ENCODE data around the gene AKAP6. TPM values are rescaled to one million over a fixed set of nuclear protein-coding genes. Genes with fewer than 3 reads are reported as not detected.
A peak's percentile ranks its signal among the peaks of the same experiment; 100 is the strongest.
"Not testable (repeated sequence)": the region's sequence is repeated elsewhere in the genome, so short reads cannot be mapped to it uniquely, and the experiment has no call there.

The AKAP6 gene
- total RNA-seq, 4 donors from 2014 or later = 1.1 to 16.0 (median 6.0) TPM

GRCh38 chr14:32382704-32383103 lies 53.6 kb downstream of the AKAP6 start:
- TF ChIP-seq CTCF (IDR thresholded peaks at IDR 0.05) = peak in 4 of 6 experiments; percentile 26 to 68 (median 48)
- TF ChIP-seq POLR2A (IDR thresholded peaks at IDR 0.05) = no peak
- Histone ChIP-seq H3K4me3 (no peak overlapping the region), H3K9me3 (no peaks in the 10 kb centered on the region), H3K27me3 (no peaks in the 10 kb centered on the region), H3K4me1 (peaks cover 0 to 36% (median 0%) of the 10 kb centered on the region in 3 donors), H3K36me3 (no peaks in the 10 kb centered on the region), H3K27ac (no peak overlapping the region)
- no peak for DNase-seq
- intact Hi-C loops (cut with DNase I) = no loop called here
- 75 to 90% methylated on average over 1 of the region's 1 CpG for WGBS, 2 donors

GRCh38 chr14:32383364-32384009 lies 54.4 kb downstream of the AKAP6 start:
- TF ChIP-seq CTCF (IDR thresholded peaks at IDR 0.05) = no peak
- TF ChIP-seq POLR2A (IDR thresholded peaks at IDR 0.05) = no peak
- Histone ChIP-seq H3K9me3 (no peaks in the 10 kb centered on the region), H3K27ac (no peak overlapping the region), H3K4me1 (peaks cover 0 to 36% (median 0%) of the 10 kb centered on the region in 3 donors), H3K36me3 (no peaks in the 10 kb centered on the region), H3K27me3 (no peaks in the 10 kb centered on the region), H3K4me3 (no peak overlapping the region)
- WGBS, 2 donors = 65 to 72% methylated on average over 3 of the region's 3 CpGs
- DNase-seq = no peak
- intact Hi-C loops (cut with DNase I) = no loop called here

GRCh38 chr14:32384464-32384863 lies 55.4 kb downstream of the AKAP6 start:
- H3K4me1 ChIP-seq = peaks cover 0 to 36% (median 0%) of the 10 kb centered on the region in 3 donors
- no peak for TF ChIP-seq CTCF (IDR thresholded peaks at IDR 0.05)
- no peak for TF ChIP-seq POLR2A (IDR thresholded peaks at IDR 0.05)
- intact Hi-C loops (cut with DNase I) = no loop called here
- H3K27me3 ChIP-seq = no peaks in the 10 kb centered on the region
- H3K36me3 ChIP-seq = no peaks in the 10 kb centered on the region
- no peak for DNase-seq
- no peaks in the 10 kb centered on the region for H3K9me3 ChIP-seq
- H3K4me3 ChIP-seq = no peak overlapping the region
- WGBS, 2 donors = 54 to 56% methylated on average over 2 of the region's 2 CpGs
- no peak overlapping the region for H3K27ac ChIP-seq

- H3K9me3 ChIP-seq; H3K27me3 ChIP-seq; DNase-seq; H3K27ac ChIP-seq; H3K4me3 ChIP-seq; H3K36me3 ChIP-seq; intact Hi-C loops (cut with DNase I): not testable (repeated sequence)
- H3K4me1 ChIP-seq = peaks cover 0 to 26% (median 0%) of the 10 kb centered on the region in 3 donors
- 89 to 91% methylated on average over 2 of the region's 2 CpGs for WGBS, 2 donors
Measured at GRCh38 chr14:32387295-32387694, 58.2 kb downstream of the AKAP6 start.

- no peak overlapping the region for H3K4me3 ChIP-seq
- H3K27me3 ChIP-seq = no peaks in the 10 kb centered on the region
- H3K36me3 ChIP-seq = no peaks in the 10 kb centered on the region
- no peak overlapping the region for H3K27ac ChIP-seq
- TF ChIP-seq CTCF (IDR thresholded peaks at IDR 0.05) (no peak), POLR2A (IDR thresholded peaks at IDR 0.05) (no peak)
- H3K9me3 ChIP-seq = no peaks in the 10 kb centered on the region
- 79 to 94% methylated on average over 1 of the region's 1 CpG for WGBS, 2 donors
- peaks cover 0 to 22% (median 18%) of the 10 kb centered on the region in 3 donors for H3K4me1 ChIP-seq
- intact Hi-C loops (cut with DNase I) = no loop called here
- no peak for DNase-seq
Measured at GRCh38 chr14:32393119-32393518, 64.0 kb downstream of the AKAP6 start.

GRCh38 chr14:32394038-32394437 lies 64.9 kb downstream of the AKAP6 start:
- no peaks in the 10 kb centered on the region for H3K36me3 ChIP-seq
- DNase-seq = no peak
- H3K27me3 ChIP-seq = no peaks in the 10 kb centered on the region
- H3K4me1 ChIP-seq = peaks cover 0 to 31% (median 19%) of the 10 kb centered on the region in 3 donors
- TF ChIP-seq CTCF (IDR thresholded peaks at IDR 0.05) (no peak), POLR2A (IDR thresholded peaks at IDR 0.05) (no peak)
- 67 to 68% methylated on average over 1 of the region's 1 CpG for WGBS, 2 donors
- no peak overlapping the region for H3K27ac ChIP-seq
- H3K4me3 ChIP-seq = no peak overlapping the region
- intact Hi-C loops (cut with DNase I) = no loop called here
- H3K9me3 ChIP-seq = no peaks in the 10 kb centered on the region
